NCI-H1092 (cell line): ENCODE measurements around the gene HCN2.
A peak's percentile ranks its signal among the peaks of the same experiment; 100 is the strongest.

Source experiments
- DNase-seq: peaks from one replicate; lab custom pipeline; 2025; lab: John Stamatoyannopoulos, UW

HCN2 gene

GRCh38 chr19:571566-571974, 18.1 kb upstream of the HCN2 start:
- DNase-seq, result no peak

- DNase-seq, result peak; percentile 98
Measured at GRCh38 chr19:572140-572742, 17.4 kb upstream of the HCN2 start, which contains the start of gene BSG. Gene BSG, plus strand, starts transcription at chr19:572596. Its CDS starts 39 bp downstream, at chr19:572635.

- peak; percentile 59 for DNase-seq
Measured at GRCh38 chr19:572743-573518, 16.8 kb upstream of the HCN2 start.

- no peak for DNase-seq
Measured at GRCh38 chr19:573519-573825, 16.2 kb upstream of the HCN2 start.

- no peak for DNase-seq
Measured at GRCh38 chr19:574658-575526, 14.8 kb upstream of the HCN2 start.

- DNase-seq, result no peak
Measured at GRCh38 chr19:575527-576506, 13.9 kb upstream of the HCN2 start.

- no peak for DNase-seq
Measured at GRCh38 chr19:576768-577438, 12.8 kb upstream of the HCN2 start.

- no peak for DNase-seq
Measured at GRCh38 chr19:577439-578392, 12.0 kb upstream of the HCN2 start.

- DNase-seq, result no peak
Measured at GRCh38 chr19:579111-579841, 10.4 kb upstream of the HCN2 start.

- DNase-seq, result no peak
Measured at GRCh38 chr19:579842-580155, 9.9 kb upstream of the HCN2 start.

GRCh38 chr19:580274-580835, 9.3 kb upstream of the HCN2 start:
- DNase-seq, result no peak

- DNase-seq, result no peak
Measured at GRCh38 chr19:581399-582111, 8.1 kb upstream of the HCN2 start.

GRCh38 chr19:582497-583197, 7.0 kb upstream of the HCN2 start:
- no peak for DNase-seq

- DNase-seq, result no peak
Measured at GRCh38 chr19:583198-583967, 6.3 kb upstream of the HCN2 start.

GRCh38 chr19:583968-584239, 5.8 kb upstream of the HCN2 start:
- DNase-seq, result no peak

GRCh38 chr19:584240-585001, 5.3 kb upstream of the HCN2 start:
- no peak for DNase-seq
